ENCODE results near the gene SERPINA5. TPM values are rescaled to one million over a fixed set of nuclear protein-coding genes. Genes with fewer than 3 reads are reported as not detected.

The SERPINA5 gene
- total and polyA plus RNA-seq, 2 of the 8 experiments (the other 6 are each of a cell fraction or from before 2014, with no cell fraction given) = 1.8 to 1.9 TPM

- TF ChIP-seq CHD7 (IDR thresholded peaks at IDR 0.05; ENCODE audit: insufficient replicate concordance, low read length) = no peak
Observed at GRCh38 chr14:94571950-94572349, 9.3 kb upstream of the SERPINA5 start (continued).

Measured in H1 (cell line).